IMR-90 (cell line): ENCODE results near the gene BUD23.

ENCODE experiments used
- BHLHE40 ChIP-seq: fragments of 150-350 bp; IDR thresholded peaks from 2 replicates; pipeline ENCODE4 v1.6.1; 2016; ENCODE audit warnings: mild to moderate bottlenecking, low read depth, low read length
- CEBPB ChIP-seq: IDR thresholded peaks from 2 replicates; pipeline ENCODE4 v1.6.1; 2012; ENCODE audit warnings: low read depth, low read length, improper control_type of control experiment
- CHD1 ChIP-seq: IDR thresholded peaks from 2 replicates; pipeline ENCODE4 v1.6.1; 2012; ENCODE audit warnings: low read depth, low read length, improper control_type of control experiment
- CTCF ChIP-seq: conservative IDR thresholded peaks from 2 replicates; pipeline ENCODE4 v1.5.1; 2012; ENCODE audit warnings: mild to moderate bottlenecking, low read depth, low read length, improper control_type of control experiment
- MAFK ChIP-seq: IDR thresholded peaks from 2 replicates; pipeline ENCODE4 v1.6.1; 2012; ENCODE audit warnings: low read depth, low read length, improper control_type of control experiment
- MXI1 ChIP-seq: IDR thresholded peaks from 2 replicates; pipeline ENCODE4 v1.6.1; 2012; ENCODE audit warnings: low read depth, mild to moderate bottlenecking, low read length, moderate library complexity, borderline replicate concordance
- NFE2L2 ChIP-seq: fragments of 150-350 bp; IDR thresholded peaks from 2 replicates; pipeline ENCODE4 v1.6.1; 2016; ENCODE audit warnings: low read depth, mild to moderate bottlenecking, low read length
- POLR2A ChIP-seq: IDR thresholded peaks from 2 replicates; pipeline ENCODE4 v1.6.1; 2012; ENCODE audit warnings: mild to moderate bottlenecking, low read depth, low read length
- RCOR1 ChIP-seq: IDR thresholded peaks from 2 replicates; pipeline ENCODE4 v1.6.1; 2012; ENCODE audit warnings: mild to moderate bottlenecking, low read length, improper control_type of control experiment; ENCODE audit not compliant: insufficient replicate concordance
- SMC3 ChIP-seq: fragments of 150-350 bp; IDR thresholded peaks from 2 replicates; pipeline ENCODE4 v1.6.1; 2016; ENCODE audit warnings: low read depth, mild to moderate bottlenecking, antibody characterized with exemption, low read length, moderate library complexity
- TF ChIP-seq, protein P1 (sequence below): fragments of 150-350 bp; IDR thresholded peaks from 2 replicates; pipeline ENCODE4 v1.6.1; 2017; ENCODE audit warnings: mild to moderate bottlenecking, antibody characterized with exemption, low read length, low read depth
- TF ChIP-seq, protein P2 (sequence below): fragments of 150-350 bp; IDR thresholded peaks from 2 replicates; pipeline ENCODE4 v1.6.1; 2016; ENCODE audit warnings: low read depth, mild to moderate bottlenecking, low read length, moderate library complexity, borderline replicate concordance

DNA sequence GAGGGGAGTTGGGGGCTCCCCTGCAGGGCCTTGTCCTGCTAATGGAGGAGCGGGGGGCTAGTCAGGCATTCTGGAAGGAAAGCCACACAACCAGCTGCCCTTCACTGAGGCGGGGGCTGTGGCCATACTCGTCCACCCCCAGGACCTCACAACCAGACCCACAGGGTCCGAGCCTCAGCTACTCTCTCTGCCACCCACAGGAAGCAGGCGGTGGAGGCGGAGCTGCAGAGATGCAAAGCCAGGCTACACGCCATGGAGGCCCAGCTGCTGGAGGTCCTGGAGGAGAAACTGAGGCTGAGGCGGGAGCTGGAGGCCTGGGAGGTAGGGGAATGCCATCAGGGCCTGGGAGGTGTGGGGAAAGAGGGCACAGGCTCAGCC lies 52.1 kb downstream of the BUD23 start:
- no peak for TF ChIP-seq RCOR1
- TF ChIP-seq CTCF: no peak
- no peak for TF ChIP-seq MAFK
- no peak for TF ChIP-seq SMC3
- no peak for TF ChIP-seq MXI1
- TF ChIP-seq, protein P1, sequence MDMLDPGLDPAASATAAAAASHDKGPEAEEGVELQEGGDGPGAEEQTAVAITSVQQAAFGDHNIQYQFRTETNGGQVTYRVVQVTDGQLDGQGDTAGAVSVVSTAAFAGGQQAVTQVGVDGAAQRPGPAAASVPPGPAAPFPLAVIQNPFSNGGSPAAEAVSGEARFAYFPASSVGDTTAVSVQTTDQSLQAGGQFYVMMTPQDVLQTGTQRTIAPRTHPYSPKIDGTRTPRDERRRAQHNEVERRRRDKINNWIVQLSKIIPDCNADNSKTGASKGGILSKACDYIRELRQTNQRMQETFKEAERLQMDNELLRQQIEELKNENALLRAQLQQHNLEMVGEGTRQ: no peak
- no peak for TF ChIP-seq NFE2L2
- no peak for TF ChIP-seq CHD1
- no peak for TF ChIP-seq POLR2A
- TF ChIP-seq CEBPB: no peak
- no peak for TF ChIP-seq BHLHE40
- TF ChIP-seq, protein P2, sequence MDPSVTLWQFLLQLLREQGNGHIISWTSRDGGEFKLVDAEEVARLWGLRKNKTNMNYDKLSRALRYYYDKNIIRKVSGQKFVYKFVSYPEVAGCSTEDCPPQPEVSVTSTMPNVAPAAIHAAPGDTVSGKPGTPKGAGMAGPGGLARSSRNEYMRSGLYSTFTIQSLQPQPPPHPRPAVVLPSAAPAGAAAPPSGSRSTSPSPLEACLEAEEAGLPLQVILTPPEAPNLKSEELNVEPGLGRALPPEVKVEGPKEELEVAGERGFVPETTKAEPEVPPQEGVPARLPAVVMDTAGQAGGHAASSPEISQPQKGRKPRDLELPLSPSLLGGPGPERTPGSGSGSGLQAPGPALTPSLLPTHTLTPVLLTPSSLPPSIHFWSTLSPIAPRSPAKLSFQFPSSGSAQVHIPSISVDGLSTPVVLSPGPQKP: no peak
